HCT116 (cell line): ENCODE results near the gene TUBA8. TPM values are rescaled to one million over a fixed set of nuclear protein-coding genes. Genes with fewer than 3 reads are reported as not detected.

Experiments
- ATAC-seq: fragments of 200-7000 bp; cut with Tn5 transposase; 2 replicates; pipeline ENCODE4 v1.9.1; 2020; ENCODE audit warnings: mild to moderate bottlenecking, moderate library complexity
- BruUV-seq: library from RNA; stranded (reverse); fragments of 400-500 nt; replicated peaks from 2 replicates; lab custom pipeline; 2021; lab: Mats Ljungman, UMichigan
- CTCF ChIA-PET: fragments of 300-600 bp; sonication (Branson Sonifier 250); formaldehyde crosslinking; loops from one replicate; lab custom pipeline; 2021; ENCODE audit warnings: antibody characterized with exemption; lab: Charles Lee
- POLR2A ChIA-PET: fragments of 300-600, 350-600 bp; sonication (Branson Sonifier 250); formaldehyde crosslinking; loops from one replicate; lab custom pipeline; 2021; ENCODE audit warnings: antibody characterized with exemption; lab: Charles Lee
- RAD21 ChIA-PET, 2 experiments: fragments of 300-600 bp; sonication (Branson Sonifier 250); formaldehyde crosslinking; loops; one replicate each; lab custom pipeline; 2023; ENCODE audit warnings: low total read pairs in 2 of 2; ENCODE audit not compliant: uncharacterized antibody in 2 of 2, unreplicated experiment in 2 of 2, low non-redundant PET in 1 of 2; lab: Charles Lee
- DNase-seq: peaks from one replicate; pipeline ENCODE4 v3.0.0-alpha.2; 2010; ENCODE audit warnings: low read depth, low spot score
- H2AFZ ChIP-seq: fragments of 200-600 bp; shearing (Covaris generic), sonication (generic); 2 replicates; pipeline ENCODE4 v1.6.1; 2017; ENCODE audit warnings: low read depth, mixed run types, mixed read lengths, antibody characterized with exemption, low read length; ENCODE audit not compliant: poor library complexity, severe bottlenecking
- H3K27ac ChIP-seq: 2 replicates; pipeline ENCODE4 v1.5.1; 2012; ENCODE audit warnings: low read depth, low read length
- H3K27me3 ChIP-seq: fragments of 200-600 bp; sonication (generic); 2 replicates; pipeline ENCODE4 v1.6.1; 2016; ENCODE audit warnings: mixed run types, low read length, mixed read lengths; ENCODE audit not compliant: insufficient read depth
- H3K36me3 ChIP-seq, 2 experiments: fragments of 200-500 bp in 1 of 2; fragments of 200-600 bp in 1 of 2; sonication (Bioruptor generic) in 1 of 2; sonication (generic) in 1 of 2; 2 replicates each; pipeline versions ENCODE4 v1.5.1 to v1.6.1; 2014 to 2016; ENCODE audit warnings: low read length in 2 of 2, inconsistent platforms in 1 of 2, mixed read lengths in 1 of 2, mixed run types in 1 of 2; ENCODE audit not compliant: insufficient read depth in 2 of 2, control insufficient read depth in 1 of 2
- H3K4me1 ChIP-seq, 2 experiments: fragments of 200-600 bp in 1 of 2; sonication (generic) in 1 of 2; 2 replicates each; pipeline versions ENCODE4 v1.5.1 to v1.6.1; 2012 to 2017; ENCODE audit warnings: low read length in 2 of 2, inconsistent platforms in 1 of 2, mild to moderate bottlenecking in 1 of 2, mixed read lengths in 1 of 2, mixed run types in 1 of 2, moderate library complexity in 1 of 2; ENCODE audit not compliant: insufficient read depth in 2 of 2, control insufficient read depth in 1 of 2
- H3K4me2 ChIP-seq: fragments of 200-600 bp; sonication (generic); 2 replicates; pipeline ENCODE4 v1.6.1; 2017; ENCODE audit warnings: mixed run types, low read length, mixed read lengths
- H3K4me3 ChIP-seq, 2 experiments: fragments of 200-600 bp in 1 of 2; sonication (generic) in 1 of 2; replicated peaks in 1 of 2; 2 replicates each; pipeline ENCODE4 v1.5.1; 2011 to 2016; ENCODE audit warnings: low read length in 2 of 2, control low read depth in 1 of 2, low read depth in 1 of 2, mild to moderate bottlenecking in 1 of 2, mixed read lengths in 1 of 2, mixed run types in 1 of 2
- H3K79me2 ChIP-seq: fragments of 200-600 bp; sonication (generic); 2 replicates; pipeline ENCODE4 v1.6.1; 2017; ENCODE audit warnings: mild to moderate bottlenecking, mixed run types, low read length, moderate library complexity, mixed read lengths; ENCODE audit not compliant: insufficient read depth
- H3K9ac ChIP-seq: fragments of 200-600 bp; sonication (generic); 2 replicates; pipeline ENCODE4 v1.6.1; 2016; ENCODE audit warnings: low read length, mixed read lengths
- H3K9me2 ChIP-seq: fragments of 200-600 bp; sonication (generic), shearing (Covaris generic); 2 replicates; pipeline ENCODE4 v1.6.1; 2017; ENCODE audit warnings: mixed run types, mild to moderate bottlenecking, moderate library complexity; ENCODE audit not compliant: insufficient read depth
- H3K9me3 ChIP-seq, 2 experiments: fragments of 200-500 bp in 1 of 2; fragments of 200-600 bp in 1 of 2; sonication (Bioruptor generic) in 1 of 2; sonication (generic) in 1 of 2; 2 replicates each; pipeline ENCODE4 v1.6.1; 2014 to 2017; ENCODE audit warnings: low read length in 2 of 2, mixed read lengths in 2 of 2, inconsistent platforms in 1 of 2, low read depth in 1 of 2, mild to moderate bottlenecking in 1 of 2, mixed run types in 1 of 2, moderate library complexity in 1 of 2; ENCODE audit not compliant: control insufficient read depth in 1 of 2, insufficient read depth in 1 of 2
- H4K20me1 ChIP-seq: fragments of 200-600 bp; sonication (generic), shearing (Covaris generic); 2 replicates; pipeline ENCODE4 v1.6.1; 2017; ENCODE audit warnings: mixed run types, mild to moderate bottlenecking, moderate library complexity; ENCODE audit not compliant: insufficient read depth
- CEBPB ChIP-seq: IDR thresholded peaks from 2 replicates; pipeline ENCODE4 v1.6.1; 2012; ENCODE audit warnings: low read depth
- CTCF ChIP-seq, 3 experiments: fragments of 200-600 bp in 1 of 3; sonication (generic) in 1 of 3; IDR thresholded peaks in 2 of 3; conservative IDR thresholded peaks in 1 of 3; 2 replicates each; pipeline ENCODE4 v1.5.1; 2012 to 2017; ENCODE audit warnings: low read depth in 2 of 3, low read length in 2 of 3, antibody characterized with exemption in 1 of 3, borderline replicate concordance in 1 of 3, control low read depth in 1 of 3, mild to moderate bottlenecking in 1 of 3, mixed read lengths in 1 of 3, mixed run types in 1 of 3, moderate library complexity in 1 of 3; ENCODE audit not compliant: insufficient read depth in 1 of 3
- ELF1 ChIP-seq: IDR thresholded peaks from 2 replicates; pipeline ENCODE4 v1.6.1; 2012; ENCODE audit warnings: low read depth, borderline replicate concordance
- FOSL1 ChIP-seq: IDR thresholded peaks from 2 replicates; pipeline ENCODE4 v1.6.1; 2012; ENCODE audit warnings: low read depth
- JUND ChIP-seq: IDR thresholded peaks from 2 replicates; pipeline ENCODE4 v1.6.1; 2012
- MAX ChIP-seq: IDR thresholded peaks from 2 replicates; pipeline ENCODE4 v1.6.1; 2012
- SRF ChIP-seq: IDR thresholded peaks from 2 replicates; pipeline ENCODE4 v1.6.1; 2012; ENCODE audit warnings: low read depth
- ZFX ChIP-seq: fragments of 450-650 bp; IDR thresholded peaks from 2 replicates; pipeline ENCODE4 v1.6.1; 2017
- intact Hi-C: fragments of 100-400 bp; cut with micrococcal nuclease; formaldehyde crosslinking; loops from 2 replicates; pipeline ENCODE4 v1.10.0; 2022
- total RNA-seq: library from RNA; stranded (reverse); gene quantifications from one replicate; pipeline ENCODE4 v1.2.1, GENCODE V29; 2021; ENCODE audit not compliant: unreplicated experiment

Gene TUBA8
- total RNA-seq, 1 experiment from 2014 or later, result 2.3 TPM

GRCh38 chr22:18067548-18068341 lies 42.9 kb upstream of the TUBA8 start:
- Histone ChIP-seq H3K27ac (no peak overlapping the region), H3K4me3 (no peak overlapping the region), H3K79me2 (no peaks in the 10 kb centered on the region), H3K36me3 (no peaks in the 10 kb centered on the region), H3K9me3 (no peaks in the 10 kb centered on the region), H3K9me2 (no peaks in the 10 kb centered on the region), H3K27me3 (no peaks in the 10 kb centered on the region; the same call in 1 of the 2 replicates), H3K4me2 (no peak overlapping the region), H3K9ac (no peak overlapping the region), H3K4me1 (no peaks in the 10 kb centered on the region), H4K20me1 (no peaks in the 10 kb centered on the region), H2AFZ (no peak overlapping the region)
- RAD21 ChIA-PET, result no interaction called here
- ATAC-seq (no peak), DNase-seq (no peak)
- intact Hi-C loops, result no loop called here
- no TSS peak for BruUV-seq
- POLR2A ChIA-PET, result no interaction called here
- TF ChIP-seq FOSL1, result no peak
- TF ChIP-seq SRF, result no peak
- no peak for TF ChIP-seq CTCF (IDR thresholded peaks at IDR 0.05 in 2 of 3, conservative IDR thresholded peaks at IDR 0.05 in 1 of 3; ENCODE audit: borderline replicate concordance in 1 of 3, insufficient read depth in 1 of 3, low read depth in 2 of 3, low read length in 2 of 3)
- TF ChIP-seq ZFX, result no peak
- CTCF ChIA-PET, result no interaction called here

GRCh38 chr22:18068381-18068988 lies 42.1 kb upstream of the TUBA8 start:
- TF ChIP-seq JUND (no peak), MAX (no peak), CEBPB (no peak), ELF1 (no peak)
- TF ChIP-seq, all 23 proteins: peak for 0
- Histone ChIP-seq H3K4me2 (no peak overlapping the region), H3K4me1 (no peaks in the 10 kb centered on the region), H4K20me1 (no peaks in the 10 kb centered on the region), H3K9me3 (no peaks in the 10 kb centered on the region), H3K9me2 (no peaks in the 10 kb centered on the region), H3K27me3 (no peaks in the 10 kb centered on the region; the same call in 1 of the 2 replicates), H3K36me3 (no peaks in the 10 kb centered on the region), H3K79me2 (no peaks in the 10 kb centered on the region), H3K4me3 (no peak overlapping the region), H3K27ac (no peak overlapping the region), H2AFZ (no peak overlapping the region), H3K9ac (no peak overlapping the region)
- CTCF ChIA-PET, result no interaction called here
- RAD21 ChIA-PET, result no interaction called here
- intact Hi-C loops, result no loop called here
- POLR2A ChIA-PET, result no interaction called here
- ATAC-seq, result no peak
- BruUV-seq, result no TSS peak
- no peak for DNase-seq
